ENCODE data around the gene PTTG2.

GRCh38 chr4:37993806-37994205 lies 33.6 kb downstream of the PTTG2 start:
- no peak for TF ChIP-seq POLR2AphosphoS5 (IDR thresholded peaks at IDR 0.05)
- TF ChIP-seq, protein P1, sequence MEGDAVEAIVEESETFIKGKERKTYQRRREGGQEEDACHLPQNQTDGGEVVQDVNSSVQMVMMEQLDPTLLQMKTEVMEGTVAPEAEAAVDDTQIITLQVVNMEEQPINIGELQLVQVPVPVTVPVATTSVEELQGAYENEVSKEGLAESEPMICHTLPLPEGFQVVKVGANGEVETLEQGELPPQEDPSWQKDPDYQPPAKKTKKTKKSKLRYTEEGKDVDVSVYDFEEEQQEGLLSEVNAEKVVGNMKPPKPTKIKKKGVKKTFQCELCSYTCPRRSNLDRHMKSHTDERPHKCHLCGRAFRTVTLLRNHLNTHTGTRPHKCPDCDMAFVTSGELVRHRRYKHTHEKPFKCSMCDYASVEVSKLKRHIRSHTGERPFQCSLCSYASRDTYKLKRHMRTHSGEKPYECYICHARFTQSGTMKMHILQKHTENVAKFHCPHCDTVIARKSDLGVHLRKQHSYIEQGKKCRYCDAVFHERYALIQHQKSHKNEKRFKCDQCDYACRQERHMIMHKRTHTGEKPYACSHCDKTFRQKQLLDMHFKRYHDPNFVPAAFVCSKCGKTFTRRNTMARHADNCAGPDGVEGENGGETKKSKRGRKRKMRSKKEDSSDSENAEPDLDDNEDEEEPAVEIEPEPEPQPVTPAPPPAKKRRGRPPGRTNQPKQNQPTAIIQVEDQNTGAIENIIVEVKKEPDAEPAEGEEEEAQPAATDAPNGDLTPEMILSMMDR (IDR thresholded peaks at IDR 0.05): no peak
- TF ChIP-seq POLR2A (IDR thresholded peaks at IDR 0.05): no peak
- no peak for TF ChIP-seq EP300 (IDR thresholded peaks at IDR 0.05)

All from upper lobe of left lung (tissue), 4 donors.